ENCODE measurements around the gene PTGIR. TPM values are rescaled to one million over a fixed set of nuclear protein-coding genes. Genes with fewer than 3 reads are reported as not detected.
A peak's percentile ranks its signal among the peaks of the same experiment; 100 is the strongest.

Gene PTGIR
- total RNA-seq, 4 donors from 2014 or later: 5.9 to 9.1 (median 7.1) TPM

DNA sequence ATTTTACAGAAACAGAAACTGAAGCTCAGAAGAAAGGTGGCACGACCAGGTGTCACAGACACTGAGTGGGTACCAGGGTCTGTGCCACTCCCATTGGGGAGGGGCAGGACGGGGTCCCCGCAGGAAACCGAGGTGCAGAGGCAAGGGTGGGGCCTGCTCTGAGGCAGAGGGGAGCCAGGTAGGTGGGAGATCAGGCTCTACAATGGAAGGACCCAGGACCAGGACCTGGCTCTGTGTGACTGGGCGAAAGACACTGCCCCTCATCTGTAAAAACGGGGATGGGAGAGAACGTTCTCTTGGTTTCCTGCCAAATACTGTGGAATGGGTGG lies 2.8 kb downstream of the PTGIR start:
- Histone ChIP-seq H3K4me1 (peaks cover 55 to 97% (median 94%) of the 10 kb centered on the region in 4 donors), H3K9me3 (no peaks in the 10 kb centered on the region), H3K27me3 (no peaks in the 10 kb centered on the region), H3K27ac (replicated peaks in 1 of 4) (peak overlapping the region in 3 of 4 donors; percentile 76 to 83 (median 79)), H3K4me3 (peak overlapping the region in 1 of 4 donors; percentile 20), H3K36me3 (no peaks in the 10 kb centered on the region)
- no peak for DNase-seq (ENCODE audit: extremely low spot score)
- TF ChIP-seq POLR2AphosphoS5 (IDR thresholded peaks at IDR 0.05): no peak
- TF ChIP-seq CTCF (IDR thresholded peaks at IDR 0.05): no peak
- no peak for TF ChIP-seq EP300 (IDR thresholded peaks at IDR 0.05)
- no peak for TF ChIP-seq POLR2A (IDR thresholded peaks at IDR 0.05; ENCODE audit: low read depth)
- intact Hi-C loops (cut with DNase I): no loop called here
- 76% methylated on average over 7 of the region's 7 CpGs for WGBS

- no peak for DNase-seq (ENCODE audit: extremely low spot score)
- Histone ChIP-seq H3K9me3 (no peaks in the 10 kb centered on the region), H3K4me3 (peak overlapping the region; percentile 27 to 36 (median 28)), H3K27me3 (no peaks in the 10 kb centered on the region), H3K4me1 (peaks cover 57 to 98% (median 96%) of the 10 kb centered on the region in 4 donors), H3K36me3 (no peaks in the 10 kb centered on the region), H3K27ac (replicated peaks in 1 of 4) (peak overlapping the region; percentile 76 to 83 (median 81))
- no peak for TF ChIP-seq POLR2A (IDR thresholded peaks at IDR 0.05; ENCODE audit: low read depth)
- peak in 1 of 2 donors; percentile 25 for TF ChIP-seq POLR2AphosphoS5 (IDR thresholded peaks at IDR 0.05)
- peak in 1 of 3 experiments; percentile 15 for TF ChIP-seq CTCF (IDR thresholded peaks at IDR 0.05)
- no peak for TF ChIP-seq EP300 (IDR thresholded peaks at IDR 0.05)
- intact Hi-C loops (cut with DNase I): no loop called here
- 64% methylated on average over 21 of the region's 32 CpGs for WGBS
Measured at GRCh38 chr19:46621191-46622117, 3.4 kb downstream of the PTGIR start.

DNA sequence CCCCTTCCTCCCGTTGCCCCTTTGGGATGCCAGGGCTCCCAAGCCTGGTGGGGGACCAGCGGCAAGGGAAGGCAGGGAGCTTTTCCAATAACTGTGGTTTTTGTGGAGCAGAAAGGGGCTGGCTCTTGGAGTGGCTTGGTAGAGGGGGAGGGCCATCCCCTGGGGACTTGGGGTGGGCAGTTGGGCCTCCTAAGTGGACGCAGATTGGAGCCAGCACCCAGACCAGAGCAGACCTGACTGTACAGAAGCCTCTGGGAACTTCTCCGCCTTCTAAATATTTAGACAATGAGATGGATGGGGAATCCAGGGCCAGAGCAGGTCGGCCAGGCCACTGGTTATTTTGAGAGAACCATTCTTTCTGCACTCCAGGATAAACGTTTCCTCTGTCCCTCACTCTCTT lies 4.2 kb downstream of the PTGIR start:
- Histone ChIP-seq H3K4me3 (peak overlapping the region; percentile 27 to 36 (median 28)), H3K9me3 (no peaks in the 10 kb centered on the region), H3K27me3 (no peaks in the 10 kb centered on the region), H3K4me1 (peaks cover 50 to 93% (median 91%) of the 10 kb centered on the region in 4 donors), H3K27ac (replicated peaks in 1 of 4) (peak overlapping the region; percentile 76 to 83 (median 81)), H3K36me3 (no peaks in the 10 kb centered on the region)
- TF ChIP-seq POLR2A (IDR thresholded peaks at IDR 0.05; ENCODE audit: low read depth) (no peak), POLR2AphosphoS5 (IDR thresholded peaks at IDR 0.05) (peak; percentile 30 to 49)
- intact Hi-C loops (cut with DNase I): no loop called here
- DNase-seq (ENCODE audit: extremely low spot score): no peak
- 16% methylated on average over 2 of the region's 6 CpGs for WGBS

DNA sequence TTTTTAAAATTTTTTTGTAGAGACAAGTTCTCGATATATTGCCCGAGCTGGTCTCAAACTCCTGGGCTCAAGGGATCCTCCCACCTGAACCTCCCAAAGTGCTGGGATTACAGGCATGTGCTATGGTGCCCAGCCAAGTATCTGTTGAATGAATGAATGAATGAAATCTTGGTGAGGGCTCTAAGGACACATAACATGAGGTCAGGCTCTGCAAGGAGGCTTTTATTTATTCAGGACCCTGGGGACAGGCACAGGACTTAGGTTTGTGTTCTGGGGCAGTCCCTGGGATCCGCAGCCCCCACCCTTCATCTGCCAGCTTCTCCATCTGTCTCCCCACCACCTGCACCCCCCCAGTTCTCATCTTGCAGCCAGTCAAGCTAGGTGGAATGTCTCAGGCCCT lies 4.6 kb downstream of the PTGIR start:
- H3K27me3 ChIP-seq: no peaks in the 10 kb centered on the region
- TF ChIP-seq CTCF (IDR thresholded peaks at IDR 0.05): no peak
- TF ChIP-seq EP300 (IDR thresholded peaks at IDR 0.05): no peak
- TF ChIP-seq POLR2A (IDR thresholded peaks at IDR 0.05; ENCODE audit: low read depth): no peak
- TF ChIP-seq POLR2AphosphoS5 (IDR thresholded peaks at IDR 0.05): no peak
- DNase-seq (ENCODE audit: extremely low spot score): no peak
- H3K4me1 ChIP-seq: peaks cover 45 to 88% (median 87%) of the 10 kb centered on the region in 4 donors
- WGBS: 80% methylated on average over 3 of the region's 3 CpGs
- peak overlapping the region in 2 of 4 donors; percentile 27 to 29 for H3K4me3 ChIP-seq
- intact Hi-C loops (cut with DNase I): no loop called here
- peak overlapping the region; percentile 76 to 83 (median 81) for H3K27ac ChIP-seq (replicated peaks in 1 of 4)
- H3K36me3 ChIP-seq: no peaks in the 10 kb centered on the region
- no peaks in the 10 kb centered on the region for H3K9me3 ChIP-seq

DNA sequence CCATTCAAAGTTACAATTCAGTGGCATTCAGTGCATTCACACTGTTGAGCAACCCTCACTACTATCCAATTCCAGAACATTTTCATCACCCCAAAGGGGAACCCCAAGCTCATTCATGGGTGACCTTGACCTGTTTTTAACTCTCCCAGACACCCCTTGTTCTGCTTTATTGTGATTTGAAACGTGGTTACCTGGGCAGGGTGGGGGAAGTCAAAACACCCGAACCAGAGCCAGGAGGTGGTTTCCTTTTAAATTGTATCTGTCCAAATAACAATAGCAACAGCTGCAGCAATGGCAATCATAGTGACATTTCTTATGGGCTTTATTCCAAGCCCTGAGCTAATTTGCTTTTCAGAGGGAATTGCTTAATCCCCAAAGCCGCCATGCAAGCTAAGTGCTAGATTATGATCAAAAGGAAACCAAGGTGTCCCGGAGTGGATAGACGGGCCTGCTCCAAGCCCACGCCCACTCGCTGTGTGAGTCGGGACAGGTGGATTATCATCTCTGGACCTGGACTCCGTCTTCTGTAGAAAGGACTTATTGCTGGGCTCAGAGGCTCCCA lies 6.1 kb downstream of the PTGIR start:
- DNase-seq (ENCODE audit: extremely low spot score): no peak
- Histone ChIP-seq H3K27ac (replicated peaks in 1 of 4) (peak overlapping the region; percentile 28 to 79 (median 46)), H3K4me1 (peaks cover 49 to 82% (median 81%) of the 10 kb centered on the region in 4 donors), H3K4me3 (no peak overlapping the region), H3K27me3 (no peaks in the 10 kb centered on the region), H3K9me3 (no peaks in the 10 kb centered on the region), H3K36me3 (no peaks in the 10 kb centered on the region)
- intact Hi-C loops (cut with DNase I): no loop called here
- WGBS: 30% methylated on average over 9 of the region's 9 CpGs
- no peak for TF ChIP-seq EP300 (IDR thresholded peaks at IDR 0.05)
- peak; percentile 11 to 13 for TF ChIP-seq POLR2AphosphoS5 (IDR thresholded peaks at IDR 0.05)
